NCI-H146 treated with DMSO at 0.1 percent for 48 hours (cell line): ENCODE measurements around the gene ANKRD44.
"Not testable (repeated sequence)": the region's sequence is repeated elsewhere in the genome, so short reads cannot be mapped to it uniquely, and the experiment has no call there.

Experiments used
- DNase-seq: peaks from one replicate; lab custom pipeline; 2025; ENCODE audit not compliant: unreplicated experiment; lab: John Stamatoyannopoulos, UW

ANKRD44 gene

DNA sequence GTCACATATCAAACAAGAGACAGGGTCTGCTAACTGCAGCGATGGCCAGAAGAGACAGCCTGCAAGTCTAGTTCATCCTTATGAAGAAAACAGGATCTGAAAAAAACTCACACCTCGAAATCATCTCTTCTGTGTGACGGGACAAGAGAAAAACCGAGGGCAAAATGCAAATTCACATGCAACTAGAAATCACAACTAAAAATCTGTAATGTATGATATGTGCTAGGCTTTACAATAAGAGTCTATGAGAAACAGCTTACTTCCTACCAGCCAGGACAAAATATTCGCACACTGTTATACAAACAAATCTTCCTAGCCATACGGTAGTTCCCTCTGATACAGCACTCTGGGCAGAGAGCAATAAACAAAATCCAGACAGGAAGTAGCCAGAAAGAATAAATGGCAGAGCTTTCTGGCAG lies 48.8 kb downstream of the ANKRD44 start:
- no peak for DNase-seq

DNA sequence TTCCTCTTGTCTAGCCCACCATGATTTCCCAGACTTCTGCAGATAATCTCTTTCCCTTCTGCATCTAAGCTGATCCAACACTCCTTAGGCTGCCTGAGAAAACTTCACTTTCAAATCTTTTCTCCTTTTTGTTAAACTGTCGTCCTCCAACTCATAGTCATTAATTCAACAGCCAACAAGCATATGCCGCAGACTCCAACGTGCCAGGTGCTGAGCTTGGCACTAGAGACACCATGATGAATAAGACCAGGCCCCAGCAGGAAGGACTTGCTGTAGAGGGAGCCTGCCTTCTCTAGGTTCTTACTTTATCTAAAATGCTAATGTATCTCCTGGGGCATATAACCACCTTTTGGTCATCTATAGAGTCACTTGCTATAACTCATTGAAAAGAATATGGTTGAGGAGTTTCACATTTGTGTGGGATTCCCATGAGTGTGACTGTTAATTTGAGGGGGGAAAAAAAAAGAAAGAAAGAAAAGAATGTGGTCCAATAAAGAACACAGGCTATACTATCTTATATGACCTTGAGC lies 51.0 kb downstream of the ANKRD44 start:
- no peak for DNase-seq

DNA sequence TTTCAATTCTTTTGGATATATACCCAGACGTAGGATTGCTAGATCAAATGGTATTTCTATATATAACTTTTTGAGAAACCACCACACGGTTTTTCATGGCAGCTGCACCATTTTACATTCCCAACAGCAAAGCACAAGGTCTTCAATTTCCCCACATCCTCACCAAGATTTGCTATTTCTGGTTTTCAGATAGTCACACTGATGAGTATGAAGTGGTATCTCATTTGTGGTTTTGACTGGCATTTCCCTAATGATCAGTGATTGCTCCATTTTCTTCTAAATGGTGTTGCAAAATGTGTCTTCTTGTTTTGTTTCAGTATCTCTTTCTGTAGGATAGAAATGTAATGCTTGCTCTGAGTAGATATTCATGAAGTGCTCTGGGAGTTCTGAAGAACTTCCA lies 52.0 kb downstream of the ANKRD44 start:
- DNase-seq: no peak

DNA sequence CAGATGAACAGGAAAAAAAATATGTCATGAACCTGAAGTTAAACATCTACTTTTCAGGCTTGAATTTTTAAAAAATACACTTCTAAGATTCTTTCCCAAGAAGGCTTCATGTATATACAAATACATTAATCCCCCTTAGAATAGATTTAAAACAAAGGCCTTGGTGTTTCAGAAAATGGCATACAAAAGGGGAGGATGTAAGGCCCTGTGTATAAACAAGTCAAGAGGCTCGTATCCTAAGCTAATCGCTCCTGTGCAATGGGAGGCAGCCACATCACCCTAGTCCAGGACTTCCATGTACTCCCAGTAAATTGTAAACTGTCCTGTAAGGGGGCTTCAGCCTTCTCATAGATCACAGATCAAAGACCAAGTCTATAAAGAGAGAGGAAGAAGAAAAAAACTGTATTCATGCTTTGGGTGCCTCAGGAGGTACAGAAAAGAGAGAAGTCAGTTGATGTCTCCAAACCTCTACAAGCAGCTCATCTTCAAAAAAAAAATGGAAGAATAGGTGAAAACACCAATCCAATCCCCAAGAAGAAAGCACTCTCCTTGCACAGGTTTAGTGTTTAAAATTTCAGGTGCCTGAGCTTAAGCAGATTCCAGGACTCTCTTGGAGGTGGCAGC lies 53.9 kb downstream of the ANKRD44 start:
- no peak for DNase-seq

DNA sequence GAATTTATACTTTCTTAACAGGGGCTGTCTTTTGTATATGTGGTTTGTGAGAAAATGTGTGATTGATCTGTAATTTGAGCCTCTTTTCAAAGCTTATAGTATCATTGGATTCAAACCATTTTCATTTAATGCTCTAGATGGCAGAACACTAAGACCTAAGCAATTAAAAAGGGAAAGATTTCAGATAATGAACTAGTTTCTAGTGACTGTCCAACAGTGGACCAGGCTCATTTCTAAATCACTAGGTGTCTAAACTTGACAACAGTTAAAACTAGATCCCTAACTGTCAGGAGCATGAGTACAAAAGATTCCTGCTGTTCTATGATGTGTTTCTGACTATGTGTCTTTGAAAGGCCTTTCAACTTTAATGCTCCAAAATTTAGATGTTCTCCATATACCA lies 54.6 kb downstream of the ANKRD44 start:
- DNase-seq: no peak

DNA sequence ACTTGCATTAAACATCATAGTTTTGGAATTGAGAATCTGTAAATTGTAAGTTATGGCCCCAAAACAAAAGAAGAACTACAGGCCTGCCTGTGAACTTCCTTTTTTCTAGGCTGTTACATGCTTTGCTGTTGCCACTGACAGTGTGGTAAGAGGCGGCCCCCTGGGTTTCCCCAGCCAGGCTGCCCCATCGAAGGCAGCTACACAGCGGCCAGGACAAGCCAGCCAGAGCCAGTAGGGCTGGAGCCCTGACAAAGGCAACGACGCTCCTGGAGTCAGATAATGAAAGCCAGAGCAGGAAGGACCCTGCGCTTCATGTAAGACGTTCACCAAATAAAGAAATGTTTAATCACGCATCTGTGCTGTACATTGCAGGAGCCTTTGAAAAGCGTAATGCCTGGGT lies 55.0 kb downstream of the ANKRD44 start:
- no peak for DNase-seq

DNA sequence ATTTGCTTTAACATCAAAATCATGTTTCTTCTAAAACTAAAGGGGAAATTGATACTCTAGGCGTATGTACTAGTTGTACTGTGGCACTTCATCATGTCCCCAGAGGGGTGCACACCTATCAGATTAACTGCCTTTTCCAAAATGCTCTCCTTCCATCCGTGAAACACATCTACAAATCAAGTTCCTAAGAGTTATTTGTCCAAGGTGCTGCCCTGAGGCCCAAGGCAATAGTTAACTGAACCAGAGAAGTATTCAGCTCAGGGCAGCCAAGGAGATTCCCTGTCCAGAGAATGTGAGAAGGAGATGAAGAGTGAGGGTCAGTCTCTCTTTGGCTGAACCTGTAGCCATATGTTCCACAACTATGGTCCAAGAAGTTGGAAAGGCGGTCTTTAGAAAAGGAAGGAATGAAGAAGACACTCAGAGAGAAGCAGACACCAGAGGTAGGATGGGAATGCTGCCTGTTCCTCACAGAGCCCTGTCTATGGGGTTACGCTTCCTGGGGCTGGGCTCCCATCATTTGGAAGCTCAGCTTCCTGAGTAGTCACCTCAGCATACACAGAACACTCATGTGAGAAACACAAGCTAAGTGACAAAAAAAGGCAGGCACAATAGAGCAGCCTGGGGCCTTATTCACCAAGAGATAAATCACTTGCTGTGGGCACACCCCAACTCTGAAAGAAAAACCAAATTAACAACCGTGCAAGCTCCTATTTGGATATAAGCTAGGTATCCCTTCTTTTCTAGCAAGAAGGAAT lies 55.6 kb downstream of the ANKRD44 start:
- DNase-seq: no peak

DNA sequence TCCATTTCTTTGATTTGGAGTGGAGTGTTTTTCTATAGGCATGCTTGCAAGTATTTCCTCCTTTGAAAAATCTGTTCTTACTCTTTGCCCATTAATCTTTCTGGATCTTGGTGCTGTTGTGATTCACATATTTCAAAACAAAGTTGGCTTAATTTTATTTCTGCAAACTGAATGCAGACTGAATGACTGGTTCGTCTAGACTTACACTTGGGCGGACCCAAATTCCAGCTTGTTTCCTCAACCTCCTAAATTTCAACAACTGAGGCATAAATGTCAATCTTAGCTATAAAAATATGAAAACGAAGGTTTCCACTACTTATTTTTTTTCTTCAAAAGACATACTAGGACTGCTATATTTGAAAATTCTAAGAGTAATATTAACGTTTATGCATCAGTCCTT lies 59.0 kb downstream of the ANKRD44 start:
- DNase-seq: no peak

DNA sequence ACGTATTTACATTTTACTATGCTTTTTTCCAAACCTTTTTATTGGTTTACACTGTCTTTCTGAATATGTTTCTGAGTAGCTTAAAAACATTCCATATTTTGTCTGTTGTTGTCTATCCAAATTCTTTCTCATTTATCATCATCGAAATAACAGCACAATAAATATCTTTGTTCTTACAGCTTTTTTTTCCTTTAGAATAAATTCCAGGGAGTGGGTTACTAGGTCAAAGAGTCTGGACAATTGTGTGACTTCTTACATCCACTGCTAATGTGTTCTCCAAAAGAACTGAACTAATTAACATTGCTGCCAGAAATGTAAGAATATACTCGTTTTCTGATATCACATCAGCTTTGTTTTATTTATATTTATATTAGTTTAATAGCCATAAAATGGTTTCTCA lies 59.4 kb downstream of the ANKRD44 start:
- no peak for DNase-seq

DNA sequence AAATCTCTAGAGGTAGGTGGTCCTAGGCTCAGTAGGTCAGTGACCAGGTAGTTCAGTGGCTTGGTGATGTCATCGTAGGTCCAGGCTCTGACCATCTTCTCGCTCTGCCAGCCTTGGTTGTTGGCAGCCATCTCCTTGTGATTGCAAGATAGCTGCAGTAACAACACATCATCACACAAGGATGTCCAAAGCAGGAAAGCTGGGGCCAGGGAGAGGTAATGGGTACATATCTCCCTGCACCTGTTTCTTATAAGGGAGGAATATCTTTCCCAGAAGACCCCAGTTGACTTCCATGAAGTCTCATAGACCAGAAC lies 60.5 kb downstream of the ANKRD44 start:
- no peak for DNase-seq

DNA sequence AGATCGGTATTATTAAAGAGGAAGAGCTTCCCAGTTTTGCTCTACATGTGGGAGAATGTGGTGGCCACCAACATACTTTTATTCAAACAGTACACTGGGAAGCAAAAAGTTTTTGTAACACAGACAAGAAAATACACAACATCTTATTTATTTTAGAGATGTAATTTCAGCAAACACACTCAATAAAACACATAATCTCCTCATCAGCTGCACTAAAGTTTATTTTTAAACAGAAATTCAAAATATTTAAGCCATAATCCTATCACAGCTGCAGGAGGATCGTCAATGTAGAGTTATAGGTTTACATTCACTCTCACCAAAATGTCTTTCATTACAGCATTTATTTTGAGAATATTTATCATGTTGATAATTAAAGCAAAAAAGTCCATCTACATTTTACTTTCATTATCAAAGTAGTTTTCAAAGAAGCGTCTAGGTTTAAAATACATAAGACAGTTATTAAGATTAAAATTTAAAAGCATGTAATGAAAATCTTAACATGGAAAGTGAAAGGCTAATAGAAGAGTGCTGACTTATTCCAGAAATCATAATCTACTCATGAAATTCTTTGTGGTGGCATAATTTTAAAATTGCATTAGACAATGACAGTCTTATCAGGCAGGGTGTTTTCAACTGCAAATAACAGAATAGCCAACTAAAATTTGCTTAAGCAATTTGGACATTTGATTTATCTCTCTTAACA lies 61.0 kb downstream of the ANKRD44 start:
- no peak for DNase-seq

DNA sequence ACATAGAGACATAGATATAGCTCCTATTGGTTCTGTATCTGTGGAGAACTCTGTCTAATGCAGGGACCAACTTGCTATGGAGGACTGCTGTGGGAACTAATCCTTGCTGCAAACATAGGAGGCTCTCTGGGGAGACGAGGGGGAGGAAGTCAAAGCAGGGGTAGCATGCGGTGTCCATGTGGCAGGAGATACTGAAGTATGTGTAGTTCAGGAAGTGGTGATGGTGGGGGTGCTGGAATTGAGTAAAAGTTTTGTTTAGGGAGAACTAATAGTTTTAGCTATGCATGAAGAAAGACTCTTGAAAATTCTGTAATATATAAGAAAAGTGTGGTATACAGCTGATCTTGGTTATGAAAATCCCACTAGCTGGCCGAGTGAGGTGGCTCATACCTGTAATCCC lies 62.0 kb downstream of the ANKRD44 start:
- no peak for DNase-seq

DNA sequence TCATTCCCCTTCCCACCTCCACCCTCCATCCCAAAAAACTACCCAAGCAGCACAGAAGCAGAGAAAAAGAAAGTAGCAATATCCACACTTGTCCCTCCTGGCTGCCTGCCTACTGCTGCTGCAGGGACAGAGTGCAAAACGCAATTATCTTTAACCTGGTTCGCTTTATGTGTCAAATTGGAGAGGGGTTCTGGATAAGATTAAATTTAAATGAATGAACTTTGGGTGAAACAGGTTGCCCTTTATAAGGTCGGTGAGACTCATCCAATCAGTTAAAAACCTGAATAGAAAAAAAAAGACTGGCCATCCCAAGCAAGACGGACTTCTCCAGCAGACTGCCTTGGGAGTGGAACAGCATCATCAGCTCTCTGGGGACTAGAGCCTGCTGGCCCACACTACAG lies 62.6 kb downstream of the ANKRD44 start:
- DNase-seq: no peak

DNA sequence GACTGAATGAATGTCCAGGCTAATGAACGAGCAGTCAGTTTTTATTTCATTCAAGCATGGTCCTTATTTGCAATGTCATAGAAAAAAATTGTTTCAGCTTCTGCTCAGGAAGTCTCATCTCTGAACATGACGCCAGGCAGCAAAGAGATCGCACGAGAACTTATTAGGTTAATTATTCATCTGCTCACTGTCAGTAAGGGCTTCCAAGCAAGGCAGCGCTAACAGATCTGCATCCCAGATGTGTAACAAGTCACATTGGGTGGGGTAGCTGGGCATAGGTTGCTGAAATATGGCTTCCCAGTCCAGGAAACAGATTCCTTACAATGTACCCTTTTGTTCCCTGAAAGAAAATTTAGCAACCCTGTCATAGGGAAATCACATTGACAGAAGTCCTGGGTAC lies 63.5 kb downstream of the ANKRD44 start:
- DNase-seq: no peak

DNA sequence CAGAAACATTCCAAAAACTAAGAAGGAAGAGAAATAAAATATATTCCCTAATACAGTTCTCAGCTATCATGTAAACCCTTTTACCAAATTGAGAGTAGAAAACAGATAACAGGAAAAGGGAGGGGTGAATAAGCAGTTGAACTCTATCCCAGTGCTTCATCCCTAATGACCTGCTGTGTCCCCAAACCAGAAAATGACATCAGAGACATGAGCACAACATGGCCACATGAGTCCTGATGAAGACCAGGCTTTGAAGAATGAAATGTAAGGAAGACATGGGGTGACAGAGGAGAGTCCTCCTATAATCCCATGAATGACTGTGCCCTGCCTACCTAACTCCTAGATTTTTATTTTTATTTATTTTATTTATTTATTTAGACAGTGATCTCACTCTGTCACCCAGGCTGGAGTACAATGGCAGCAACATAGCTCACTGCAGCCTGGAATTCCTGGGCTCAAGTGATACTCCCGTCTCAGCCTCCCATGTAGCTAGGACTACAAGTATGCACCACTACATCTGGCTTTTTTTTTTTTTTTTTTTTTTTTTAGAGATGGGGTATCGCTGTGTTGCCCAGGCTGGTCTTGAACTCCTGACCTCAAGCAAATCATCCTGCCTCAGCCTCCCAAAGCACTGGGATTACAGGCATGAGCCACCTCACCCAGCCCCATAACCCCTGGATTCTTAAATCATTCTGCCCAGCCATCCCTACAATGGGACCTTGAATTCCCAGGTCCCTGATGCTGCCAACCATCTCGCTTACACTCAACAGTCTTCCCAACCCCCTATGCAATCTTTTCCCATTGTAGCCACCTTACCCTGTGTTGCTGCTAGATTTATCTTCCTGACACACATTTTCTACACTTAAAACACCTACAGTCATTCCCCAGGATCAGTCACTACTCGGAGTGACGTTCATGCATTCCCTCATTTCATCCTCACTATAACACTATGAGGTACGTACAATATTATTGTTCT lies 64.5 kb downstream of the ANKRD44 start:
- no peak for DNase-seq

DNA sequence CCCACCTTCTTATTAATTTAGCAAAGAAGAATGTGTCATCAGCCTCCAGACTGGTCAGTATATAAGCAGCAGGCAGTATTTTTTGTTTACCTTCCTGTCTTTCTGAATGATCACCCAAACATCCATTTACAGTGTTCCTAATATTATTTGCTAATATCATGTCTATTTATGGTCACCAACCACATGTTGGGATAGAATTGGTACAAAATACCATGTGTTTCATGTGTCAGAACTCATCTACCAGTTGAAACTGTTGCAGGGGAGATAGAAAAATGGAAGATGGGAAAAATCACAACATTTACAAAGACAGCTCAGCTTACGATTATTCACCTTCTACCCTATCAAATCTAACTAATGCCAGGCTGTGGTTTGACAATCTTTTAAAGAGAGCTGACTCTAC lies 66.2 kb downstream of the ANKRD44 start:
- no peak for DNase-seq

DNA sequence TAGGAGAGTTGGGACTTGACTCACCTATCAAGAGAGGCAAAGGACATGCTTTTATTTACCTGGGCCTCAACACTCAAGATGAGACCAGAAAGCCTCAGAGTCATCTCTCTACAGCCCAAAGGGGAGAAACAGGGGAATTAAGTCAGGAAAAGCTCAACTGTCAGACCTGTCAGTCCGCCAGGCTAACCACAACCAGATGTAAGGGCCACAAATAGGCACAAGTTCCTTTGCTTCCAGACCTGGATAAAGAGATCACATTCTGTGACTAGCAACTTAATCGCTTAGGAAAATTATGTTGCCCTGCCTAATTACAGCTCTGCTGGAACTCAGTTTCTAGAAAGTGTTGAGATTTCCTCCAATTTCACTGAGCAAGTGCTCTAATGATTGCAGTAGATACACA lies 67.9 kb downstream of the ANKRD44 start:
- no peak for DNase-seq

DNA sequence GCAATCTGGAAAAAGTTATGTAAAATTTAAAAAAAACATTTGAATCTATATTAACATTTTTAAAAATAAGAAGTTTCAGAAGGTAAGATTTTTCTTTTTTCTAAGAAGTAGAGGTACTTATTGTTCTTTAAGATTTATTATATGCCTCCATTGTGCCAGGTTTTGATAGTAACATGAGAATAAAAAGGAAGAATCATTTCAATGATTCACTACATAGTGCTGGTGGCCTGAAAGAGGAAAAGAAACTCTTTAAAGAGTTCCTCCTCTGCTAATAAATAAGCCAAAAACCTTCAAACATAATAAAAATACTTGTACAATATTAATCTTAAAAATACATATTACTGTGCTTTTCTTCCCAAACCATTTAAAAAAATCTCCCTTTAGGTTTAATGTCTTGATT lies 69.0 kb downstream of the ANKRD44 start:
- DNase-seq: no peak

DNA sequence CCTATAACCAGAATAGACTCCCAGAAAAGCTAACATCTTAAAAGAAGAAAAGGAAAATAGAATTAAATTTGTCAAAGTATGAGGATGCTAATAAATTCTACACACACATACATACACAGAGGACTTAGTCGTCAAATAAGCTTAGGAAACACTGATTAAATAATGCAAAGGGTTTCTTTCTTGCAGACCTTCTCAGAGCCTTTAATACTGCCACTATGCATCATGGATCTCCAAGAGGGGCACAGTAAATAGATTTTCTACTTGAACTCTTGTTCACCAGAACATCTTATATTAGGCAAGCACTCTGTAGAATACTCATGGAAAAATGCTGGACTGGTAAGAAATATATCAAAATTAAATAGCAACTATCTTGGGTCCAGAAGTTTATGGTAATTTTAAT lies 69.4 kb downstream of the ANKRD44 start:
- DNase-seq: no peak

DNA sequence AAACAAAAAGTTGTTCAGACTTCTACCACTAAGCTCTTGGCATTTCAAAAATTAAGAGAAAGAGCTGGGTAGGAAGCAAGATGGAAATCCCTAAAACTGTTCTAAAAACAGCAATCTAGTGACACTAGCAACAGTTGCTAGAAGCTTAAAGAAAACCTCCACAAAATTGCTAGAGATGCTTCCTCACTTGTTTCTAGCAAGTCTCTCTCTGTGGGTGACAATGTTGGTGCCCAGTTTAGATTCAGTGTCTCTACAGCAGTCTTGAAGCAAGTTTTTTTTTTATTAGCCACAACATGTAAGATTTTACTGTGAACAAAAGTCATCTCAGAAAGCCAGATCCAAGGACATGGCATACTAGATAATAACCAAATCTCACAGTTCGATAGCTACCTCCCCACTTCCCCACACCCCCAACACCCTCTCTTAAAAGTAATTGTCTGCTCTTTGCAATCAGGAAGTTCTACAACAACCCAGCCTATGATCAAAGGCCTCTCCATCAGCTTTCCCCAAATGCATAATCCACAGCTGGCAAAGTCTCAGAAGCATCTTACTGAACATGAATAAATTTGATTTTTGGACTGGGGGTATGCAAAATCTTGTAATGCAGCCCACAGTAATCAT lies 70.0 kb downstream of the ANKRD44 start:
- DNase-seq: no peak

DNA sequence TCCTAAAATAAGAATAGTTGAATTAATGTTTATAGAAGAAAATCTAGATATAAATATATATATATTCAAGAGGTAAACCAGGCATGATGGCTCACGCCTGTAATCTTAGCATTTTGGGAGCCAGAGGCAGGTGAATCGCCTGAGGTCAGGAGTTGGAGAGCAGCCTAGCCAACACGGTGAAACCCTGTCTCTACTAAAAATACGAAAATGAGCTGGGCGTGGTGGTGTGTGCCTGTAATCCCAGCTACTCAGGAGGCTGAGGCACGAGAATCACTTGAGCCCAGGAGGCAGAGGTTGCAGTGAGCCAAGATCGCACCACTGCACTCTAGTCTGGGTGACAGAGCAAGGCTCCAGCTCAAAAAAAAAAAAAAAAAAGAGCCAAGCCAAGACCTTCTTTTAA lies 70.6 kb downstream of the ANKRD44 start:
- not testable (repeated sequence) for DNase-seq
